ENCODE results near the gene SIK3. TPM values are rescaled to one million over a fixed set of nuclear protein-coding genes. Genes with fewer than 3 reads are reported as not detected.

SIK3 gene
- total RNA-seq, 1 donor from 2014 or later, result 61.0 TPM

DNA sequence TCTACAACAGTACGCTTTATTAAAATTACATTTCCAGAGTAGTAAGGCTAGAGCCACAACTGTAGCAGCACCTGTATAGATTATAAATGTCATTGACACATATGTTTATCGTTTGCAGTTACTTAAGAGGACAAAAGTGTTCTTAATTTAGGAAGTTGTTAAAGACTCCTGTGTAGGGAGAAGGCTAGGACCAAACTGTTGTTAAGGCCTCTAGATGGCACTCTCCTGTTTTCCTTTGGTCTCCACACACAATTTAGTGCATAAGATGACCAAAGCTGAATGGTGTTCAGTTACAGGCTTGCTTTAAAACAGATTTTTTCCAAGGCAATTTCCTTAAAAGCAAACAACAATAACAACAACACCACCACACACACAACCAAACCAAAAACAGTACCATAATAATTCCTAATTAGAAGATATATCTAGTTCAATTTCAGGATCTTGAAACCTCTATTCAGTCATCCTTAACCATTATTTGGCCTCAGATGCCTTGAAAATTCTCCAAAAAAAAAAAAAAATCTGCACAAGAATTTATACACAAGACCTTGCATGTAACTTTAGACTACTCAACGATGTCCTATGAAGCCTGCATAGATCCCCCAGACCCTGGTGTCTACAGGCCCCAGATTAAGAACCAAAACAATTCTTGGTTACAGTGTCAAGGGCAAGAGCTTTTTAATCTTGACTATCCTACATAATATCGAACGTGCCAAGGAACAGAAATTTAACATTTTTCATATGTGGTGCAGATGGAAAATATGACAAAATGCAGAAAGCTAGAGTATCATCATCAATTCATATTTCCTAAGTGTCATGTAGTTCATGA, 218.2 kb downstream of the SIK3 start:
- H3K4me3 Mint-ChIP-seq (ENCODE audit: low read depth), result no peak overlapping the region
- peaks cover 1% of the 10 kb centered on the region for H3K4me1 Mint-ChIP-seq (ENCODE audit: low read depth)
- no peaks in the 10 kb centered on the region for H3K27me3 Mint-ChIP-seq
- DNase-seq (ENCODE audit: low spot score, unreplicated experiment), result no peak
- peaks cover 9% of the 10 kb centered on the region for H3K36me3 Mint-ChIP-seq (ENCODE audit: insufficient read depth)
- TF ChIP-seq CTCF (IDR thresholded peaks at IDR 0.05; ENCODE audit: unreplicated experiment), result peak; percentile 78
- no peaks in the 10 kb centered on the region for H3K9me3 Mint-ChIP-seq (ENCODE audit: low read depth)
- H3K27ac Mint-ChIP-seq, result peak overlapping the region; percentile 53

GRCh38 chr11:116876656-116877055, 221.6 kb downstream of the SIK3 start:
- Mint-ChIP-seq H3K27me3 (no peaks in the 10 kb centered on the region), H3K4me1 (ENCODE audit: low read depth) (peaks cover 1% of the 10 kb centered on the region), H3K27ac (no peak overlapping the region), H3K36me3 (ENCODE audit: insufficient read depth) (peaks cover 17% of the 10 kb centered on the region), H3K4me3 (ENCODE audit: low read depth) (no peak overlapping the region), H3K9me3 (ENCODE audit: low read depth) (no peaks in the 10 kb centered on the region)
- TF ChIP-seq CTCF (IDR thresholded peaks at IDR 0.05; ENCODE audit: unreplicated experiment), result no peak
- no peak for DNase-seq (ENCODE audit: low spot score, unreplicated experiment)

GRCh38 chr11:116875194-116875593, 223.0 kb downstream of the SIK3 start:
- TF ChIP-seq CTCF (IDR thresholded peaks at IDR 0.05; ENCODE audit: unreplicated experiment), result no peak
- DNase-seq (ENCODE audit: low spot score, unreplicated experiment), result no peak
- Mint-ChIP-seq H3K9me3 (ENCODE audit: low read depth) (no peaks in the 10 kb centered on the region), H3K27ac (no peak overlapping the region), H3K4me3 (ENCODE audit: low read depth) (no peak overlapping the region), H3K36me3 (ENCODE audit: insufficient read depth) (peaks cover 20% of the 10 kb centered on the region), H3K27me3 (no peaks in the 10 kb centered on the region), H3K4me1 (ENCODE audit: low read depth) (peaks cover 1% of the 10 kb centered on the region)

DNA sequence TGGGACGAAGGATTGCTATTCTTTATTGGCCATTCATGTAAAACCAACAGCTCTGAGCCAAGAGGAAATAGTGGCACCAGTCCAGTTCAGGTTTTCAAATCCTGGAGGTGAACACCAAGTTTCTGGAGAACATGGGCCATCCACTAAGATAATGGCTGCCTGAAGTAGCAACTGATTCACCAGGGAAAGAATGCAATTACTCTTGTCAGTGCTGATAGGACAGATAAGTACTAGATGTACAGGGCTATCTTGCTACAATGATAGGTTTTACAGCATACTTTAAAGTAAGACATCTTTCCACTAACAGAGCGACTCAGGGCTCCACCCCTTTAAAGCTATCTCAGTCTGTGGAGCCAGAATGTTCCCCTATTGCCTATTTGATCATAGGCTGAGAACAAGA, 224.0 kb downstream of the SIK3 start:
- DNase-seq (ENCODE audit: low spot score, unreplicated experiment), result no peak
- H3K4me3 Mint-ChIP-seq (ENCODE audit: low read depth), result no peak overlapping the region
- no peaks in the 10 kb centered on the region for H3K4me1 Mint-ChIP-seq (ENCODE audit: low read depth)
- H3K36me3 Mint-ChIP-seq (ENCODE audit: insufficient read depth), result peaks cover 23% of the 10 kb centered on the region
- no peak overlapping the region for H3K27ac Mint-ChIP-seq
- H3K9me3 Mint-ChIP-seq (ENCODE audit: low read depth), result no peaks in the 10 kb centered on the region
- H3K27me3 Mint-ChIP-seq, result no peaks in the 10 kb centered on the region
- TF ChIP-seq CTCF (IDR thresholded peaks at IDR 0.05; ENCODE audit: unreplicated experiment), result no peak

DNA sequence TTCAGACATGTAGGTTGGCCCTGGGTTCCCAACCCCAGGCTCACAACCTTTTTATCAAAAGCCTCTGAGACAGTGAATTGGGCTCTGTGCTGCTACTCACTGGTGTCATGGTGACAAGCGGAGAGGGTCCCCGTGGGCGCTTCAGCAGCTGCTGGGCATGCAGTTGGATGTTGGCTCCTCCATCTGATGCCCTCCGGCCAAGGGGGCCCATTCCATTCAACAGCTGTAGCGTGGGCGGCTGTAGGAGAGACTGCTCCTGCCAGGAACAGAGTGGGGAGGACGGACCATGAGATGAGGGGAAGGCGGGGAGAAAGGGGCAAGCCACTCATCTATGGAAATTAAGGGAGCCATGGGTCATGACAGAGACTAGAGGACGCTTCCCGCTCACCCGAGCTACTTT, 224.8 kb downstream of the SIK3 start:
- Mint-ChIP-seq H3K36me3 (ENCODE audit: insufficient read depth) (peaks cover 23% of the 10 kb centered on the region), H3K4me1 (ENCODE audit: low read depth) (no peaks in the 10 kb centered on the region), H3K27me3 (no peaks in the 10 kb centered on the region), H3K4me3 (ENCODE audit: low read depth) (no peak overlapping the region), H3K27ac (no peak overlapping the region), H3K9me3 (ENCODE audit: low read depth) (no peaks in the 10 kb centered on the region)
- TF ChIP-seq CTCF (IDR thresholded peaks at IDR 0.05; ENCODE audit: unreplicated experiment), result no peak
- DNase-seq (ENCODE audit: low spot score, unreplicated experiment), result no peak
